ENCODE measurements around the gene CTXND1. TPM values are rescaled to one million over a fixed set of nuclear protein-coding genes. Genes with fewer than 3 reads are reported as not detected.

The CTXND1 gene
- total RNA-seq, 1 experiment from 2014 or later = 0.04 TPM

DNA sequence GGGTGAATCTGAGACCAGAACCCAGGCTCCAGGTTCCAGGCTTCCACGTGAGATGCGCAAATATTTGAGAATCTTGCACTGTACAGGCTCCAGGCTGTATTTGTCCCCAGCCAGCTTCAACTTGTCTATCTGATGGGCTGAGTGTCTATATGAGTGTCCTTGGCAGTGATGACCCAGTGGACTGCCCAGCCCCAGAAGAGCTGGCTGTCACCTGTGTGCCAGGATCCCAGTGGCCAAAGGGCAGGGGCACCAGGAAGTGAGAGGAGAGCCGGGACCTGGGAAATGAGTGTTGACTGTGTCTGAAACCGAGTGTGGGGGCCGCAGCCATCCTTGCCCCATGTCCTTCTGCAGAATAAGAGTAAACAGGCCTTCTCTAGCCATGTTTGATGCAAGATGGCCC lies 88.8 kb downstream of the CTXND1 start:
- DNase-seq (ENCODE audit: low spot score) (no peak), ATAC-seq (no peak)
- ChIA-PET CTCF (interaction anchor here (0.7 kb wide), 1 partner anchor 656 kb away, joined by 3 read pairs; no protein-coding TSS in a partner anchor), POLR2A (no interaction called here)
- Mint-ChIP-seq H3K27ac (no peak overlapping the region), H3K27me3 (ENCODE audit: low read depth) (no peaks in the 10 kb centered on the region), H3K36me3 (peaks cover 34% of the 10 kb centered on the region), H3K4me3 (no peak overlapping the region), H3K4me1 (no peaks in the 10 kb centered on the region), H3K9me3 (no peaks in the 10 kb centered on the region)
- TF ChIP-seq ZBTB21 (CRISPR knock-in tag; IDR thresholded peaks at IDR 0.05; ENCODE audit: borderline replicate concordance) = no peak
- TF ChIP-seq, protein P1, sequence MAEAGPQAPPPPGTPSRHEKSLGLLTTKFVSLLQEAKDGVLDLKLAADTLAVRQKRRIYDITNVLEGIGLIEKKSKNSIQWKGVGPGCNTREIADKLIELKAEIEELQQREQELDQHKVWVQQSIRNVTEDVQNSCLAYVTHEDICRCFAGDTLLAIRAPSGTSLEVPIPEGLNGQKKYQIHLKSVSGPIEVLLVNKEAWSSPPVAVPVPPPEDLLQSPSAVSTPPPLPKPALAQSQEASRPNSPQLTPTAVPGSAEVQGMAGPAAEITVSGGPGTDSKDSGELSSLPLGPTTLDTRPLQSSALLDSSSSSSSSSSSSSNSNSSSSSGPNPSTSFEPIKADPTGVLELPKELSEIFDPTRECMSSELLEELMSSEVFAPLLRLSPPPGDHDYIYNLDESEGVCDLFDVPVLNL (CRISPR knock-in tag; IDR thresholded peaks at IDR 0.05; ENCODE audit: borderline replicate concordance, low read depth) = no peak
- TF ChIP-seq FOXP1 (CRISPR knock-in tag; IDR thresholded peaks at IDR 0.05; ENCODE audit: borderline replicate concordance) = no peak

DNA sequence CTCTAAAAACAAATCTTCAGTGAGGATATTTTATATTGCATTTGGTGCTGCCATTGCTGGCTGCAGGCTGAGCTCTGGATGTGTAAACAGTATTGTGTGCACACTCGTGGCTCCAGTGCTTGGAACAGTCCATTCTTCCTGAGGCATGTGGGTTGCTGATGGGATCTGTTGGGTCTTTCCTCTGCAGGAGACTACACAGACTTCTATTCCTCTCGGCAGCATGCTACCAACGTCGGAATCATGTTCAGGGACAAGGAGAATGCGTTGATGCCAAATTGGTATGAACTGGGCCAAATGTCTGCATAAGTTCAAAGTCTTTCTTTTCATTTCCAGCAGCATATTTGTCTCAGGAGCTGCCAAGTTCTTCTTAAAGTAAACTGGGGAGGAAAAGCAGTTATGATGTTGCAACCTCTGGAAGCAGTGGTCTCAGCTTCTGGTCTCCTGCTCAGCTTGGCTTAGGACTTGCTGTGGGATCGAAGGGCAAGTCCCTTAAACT lies 89.9 kb downstream of the CTXND1 start:
- DNase-seq (ENCODE audit: low spot score) (no peak), ATAC-seq (no peak)
- no peaks in the 10 kb centered on the region for H3K9me3 Mint-ChIP-seq
- peaks cover 30% of the 10 kb centered on the region for H3K36me3 Mint-ChIP-seq
- H3K4me3 Mint-ChIP-seq = no peak overlapping the region
- no peaks in the 10 kb centered on the region for H3K4me1 Mint-ChIP-seq
- H3K27me3 Mint-ChIP-seq (ENCODE audit: low read depth) = no peaks in the 10 kb centered on the region
- no peak for TF ChIP-seq ZNF263 (CRISPR knock-in tag; IDR thresholded peaks at IDR 0.05; ENCODE audit: low read depth)
- no peak for TF ChIP-seq EMX1 (CRISPR knock-in tag; IDR thresholded peaks at IDR 0.05)
- TF ChIP-seq CREB1 (CRISPR knock-in tag; IDR thresholded peaks at IDR 0.05) = no peak
- TF ChIP-seq, protein P2, sequence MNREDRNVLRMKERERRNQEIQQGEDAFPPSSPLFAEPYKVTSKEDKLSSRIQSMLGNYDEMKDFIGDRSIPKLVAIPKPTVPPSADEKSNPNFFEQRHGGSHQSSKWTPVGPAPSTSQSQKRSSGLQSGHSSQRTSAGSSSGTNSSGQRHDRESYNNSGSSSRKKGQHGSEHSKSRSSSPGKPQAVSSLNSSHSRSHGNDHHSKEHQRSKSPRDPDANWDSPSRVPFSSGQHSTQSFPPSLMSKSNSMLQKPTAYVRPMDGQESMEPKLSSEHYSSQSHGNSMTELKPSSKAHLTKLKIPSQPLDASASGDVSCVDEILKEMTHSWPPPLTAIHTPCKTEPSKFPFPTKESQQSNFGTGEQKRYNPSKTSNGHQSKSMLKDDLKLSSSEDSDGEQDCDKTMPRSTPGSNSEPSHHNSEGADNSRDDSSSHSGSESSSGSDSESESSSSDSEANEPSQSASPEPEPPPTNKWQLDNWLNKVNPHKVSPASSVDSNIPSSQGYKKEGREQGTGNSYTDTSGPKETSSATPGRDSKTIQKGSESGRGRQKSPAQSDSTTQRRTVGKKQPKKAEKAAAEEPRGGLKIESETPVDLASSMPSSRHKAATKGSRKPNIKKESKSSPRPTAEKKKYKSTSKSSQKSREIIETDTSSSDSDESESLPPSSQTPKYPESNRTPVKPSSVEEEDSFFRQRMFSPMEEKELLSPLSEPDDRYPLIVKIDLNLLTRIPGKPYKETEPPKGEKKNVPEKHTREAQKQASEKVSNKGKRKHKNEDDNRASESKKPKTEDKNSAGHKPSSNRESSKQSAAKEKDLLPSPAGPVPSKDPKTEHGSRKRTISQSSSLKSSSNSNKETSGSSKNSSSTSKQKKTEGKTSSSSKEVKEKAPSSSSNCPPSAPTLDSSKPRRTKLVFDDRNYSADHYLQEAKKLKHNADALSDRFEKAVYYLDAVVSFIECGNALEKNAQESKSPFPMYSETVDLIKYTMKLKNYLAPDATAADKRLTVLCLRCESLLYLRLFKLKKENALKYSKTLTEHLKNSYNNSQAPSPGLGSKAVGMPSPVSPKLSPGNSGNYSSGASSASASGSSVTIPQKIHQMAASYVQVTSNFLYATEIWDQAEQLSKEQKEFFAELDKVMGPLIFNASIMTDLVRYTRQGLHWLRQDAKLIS (CRISPR knock-in tag; IDR thresholded peaks at IDR 0.05; ENCODE audit: borderline replicate concordance) = no peak
- TF ChIP-seq, protein P3, sequence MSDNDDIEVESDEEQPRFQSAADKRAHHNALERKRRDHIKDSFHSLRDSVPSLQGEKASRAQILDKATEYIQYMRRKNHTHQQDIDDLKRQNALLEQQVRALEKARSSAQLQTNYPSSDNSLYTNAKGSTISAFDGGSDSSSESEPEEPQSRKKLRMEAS (CRISPR knock-in tag; IDR thresholded peaks at IDR 0.05) = no peak
- no peak for TF ChIP-seq JAZF1 (CRISPR knock-in tag; IDR thresholded peaks at IDR 0.05)
- TF ChIP-seq, protein P4, sequence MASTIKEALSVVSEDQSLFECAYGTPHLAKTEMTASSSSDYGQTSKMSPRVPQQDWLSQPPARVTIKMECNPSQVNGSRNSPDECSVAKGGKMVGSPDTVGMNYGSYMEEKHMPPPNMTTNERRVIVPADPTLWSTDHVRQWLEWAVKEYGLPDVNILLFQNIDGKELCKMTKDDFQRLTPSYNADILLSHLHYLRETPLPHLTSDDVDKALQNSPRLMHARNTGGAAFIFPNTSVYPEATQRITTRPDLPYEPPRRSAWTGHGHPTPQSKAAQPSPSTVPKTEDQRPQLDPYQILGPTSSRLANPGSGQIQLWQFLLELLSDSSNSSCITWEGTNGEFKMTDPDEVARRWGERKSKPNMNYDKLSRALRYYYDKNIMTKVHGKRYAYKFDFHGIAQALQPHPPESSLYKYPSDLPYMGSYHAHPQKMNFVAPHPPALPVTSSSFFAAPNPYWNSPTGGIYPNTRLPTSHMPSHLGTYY (CRISPR knock-in tag; IDR thresholded peaks at IDR 0.05) = no peak
- TF ChIP-seq, protein P5, sequence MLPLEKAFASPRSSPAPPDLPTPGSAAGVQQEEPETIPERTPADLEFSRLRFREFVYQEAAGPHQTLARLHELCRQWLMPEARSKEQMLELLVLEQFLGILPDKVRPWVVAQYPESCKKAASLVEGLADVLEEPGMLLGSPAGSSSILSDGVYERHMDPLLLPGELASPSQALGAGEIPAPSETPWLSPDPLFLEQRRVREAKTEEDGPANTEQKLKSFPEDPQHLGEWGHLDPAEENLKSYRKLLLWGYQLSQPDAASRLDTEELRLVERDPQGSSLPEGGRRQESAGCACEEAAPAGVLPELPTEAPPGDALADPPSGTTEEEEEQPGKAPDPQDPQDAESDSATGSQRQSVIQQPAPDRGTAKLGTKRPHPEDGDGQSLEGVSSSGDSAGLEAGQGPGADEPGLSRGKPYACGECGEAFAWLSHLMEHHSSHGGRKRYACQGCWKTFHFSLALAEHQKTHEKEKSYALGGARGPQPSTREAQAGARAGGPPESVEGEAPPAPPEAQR (CRISPR knock-in tag; IDR thresholded peaks at IDR 0.05) = no peak
- no peak for TF ChIP-seq NR2C2 (CRISPR knock-in tag; IDR thresholded peaks at IDR 0.05)
- no peak for TF ChIP-seq GABPB1 (CRISPR knock-in tag; IDR thresholded peaks at IDR 0.05)
- TF ChIP-seq GRHL2 (CRISPR knock-in tag; IDR thresholded peaks at IDR 0.05; ENCODE audit: insufficient replicate concordance, severe bottlenecking) = no peak
- no peak for TF ChIP-seq ESRRA (CRISPR knock-in tag; IDR thresholded peaks at IDR 0.05; ENCODE audit: borderline replicate concordance)
- no peak for TF ChIP-seq ZNF232 (CRISPR knock-in tag; IDR thresholded peaks at IDR 0.05)
- TF ChIP-seq TEAD1 (CRISPR knock-in tag; IDR thresholded peaks at IDR 0.05) = no peak
- POLR2A ChIA-PET = no interaction called here
- CTCF ChIA-PET = no interaction called here
- no peak overlapping the region for H3K27ac Mint-ChIP-seq

All from WTC11 (cell line).